PC-3 (cell line): ENCODE measurements around the gene PDHX. TPM values are rescaled to one million over a fixed set of nuclear protein-coding genes. Genes with fewer than 3 reads are reported as not detected.

Experiments used
- ATAC-seq: fragments of 200-7000 bp; cut with Tn5 transposase; 2 replicates; pipeline ENCODE4 v1.9.1; 2020; ENCODE audit warnings: mild to moderate bottlenecking, moderate library complexity
- BruUV-seq: library from RNA; stranded (reverse); fragments of 400-500 nt; replicated peaks from 2 replicates; lab custom pipeline; 2021; lab: Mats Ljungman, UMichigan
- CTCF ChIA-PET: fragments of 300-600 bp; sonication (Branson Sonifier 250); formaldehyde crosslinking; loops from one replicate; lab custom pipeline; 2022; ENCODE audit warnings: antibody characterized with exemption; lab: Charles Lee
- POLR2A ChIA-PET: fragments of 300-600 bp; sonication (Branson Sonifier 250); formaldehyde crosslinking; loops from one replicate; lab custom pipeline; 2022; ENCODE audit warnings: antibody characterized with exemption; ENCODE audit not compliant: unreplicated experiment; lab: Charles Lee
- DNase-seq: peaks from one replicate; pipeline ENCODE4 v3.0.0-alpha.2; 2015
- H2AFZ ChIP-seq: fragments of 300-600 bp; sonication (generic); 2 replicates; pipeline ENCODE4 v1.6.0; 2016; ENCODE audit warnings: antibody characterized with exemption, low read length
- H3F3A ChIP-seq: fragments of 300-600 bp; sonication (generic); one replicate; pipeline ENCODE4 v1.6.0; 2017; ENCODE audit warnings: antibody characterized with exemption, low read length, control low read depth, mild to moderate bottlenecking; ENCODE audit not compliant: unreplicated experiment
- H3K27ac ChIP-seq: fragments of 300-600 bp; sonication (generic); 2 replicates; pipeline ENCODE4 v1.5.1; 2016; ENCODE audit warnings: mild to moderate bottlenecking, low read length
- H3K27me3 ChIP-seq: fragments of 300-600 bp; sonication (generic); 2 replicates; pipeline ENCODE4 v1.6.1; 2016; ENCODE audit warnings: low read length, mixed read lengths
- H3K36me3 ChIP-seq: fragments of 300-600 bp; sonication (generic); 2 replicates; pipeline ENCODE4 v1.6.1; 2016; ENCODE audit warnings: low read depth, mixed run types, low read length, mixed read lengths
- H3K4me1 ChIP-seq: fragments of 300-600 bp; sonication (generic); 2 replicates; pipeline ENCODE4 v1.5.1; 2016; ENCODE audit warnings: low read length; ENCODE audit not compliant: insufficient read depth
- H3K4me2 ChIP-seq: fragments of 300-600 bp; sonication (generic); 2 replicates; pipeline ENCODE4 v1.6.0; 2016; ENCODE audit warnings: low read length
- H3K4me3 ChIP-seq: fragments of 300-600 bp; sonication (generic); 2 replicates; pipeline ENCODE4 v1.5.1; 2016; ENCODE audit warnings: mild to moderate bottlenecking, low read length, mixed read lengths
- H3K79me2 ChIP-seq: fragments of 300-600 bp; sonication (generic); 2 replicates; pipeline ENCODE4 v1.6.1; 2017; ENCODE audit warnings: low read length, mixed read lengths
- H3K9ac ChIP-seq: fragments of 300-600 bp; sonication (generic); 2 replicates; pipeline ENCODE4 v1.6.0; 2016; ENCODE audit warnings: mild to moderate bottlenecking, low read length
- H3K9me2 ChIP-seq: fragments of 300-600 bp; sonication (generic); replicated peaks from 2 replicates; pipeline ENCODE4 v1.6.1; 2016; ENCODE audit warnings: mixed run types, low read length, mixed read lengths
- H3K9me3 ChIP-seq: fragments of 300-600 bp; sonication (generic); 2 replicates; pipeline ENCODE4 v1.6.1; 2016; ENCODE audit warnings: low read length, mixed read lengths
- H4K20me1 ChIP-seq: fragments of 300-600 bp; sonication (generic); 2 replicates; pipeline ENCODE4 v1.6.1; 2016; ENCODE audit warnings: low read length, mixed read lengths
- EZH2 ChIP-seq: fragments of 300-600 bp; sonication (generic); IDR thresholded peaks from one replicate; pipeline ENCODE4 v1.6.1; 2017; ENCODE audit warnings: antibody characterized with exemption, mild to moderate bottlenecking, low read length; ENCODE audit not compliant: unreplicated experiment
- EZH2phosphoT487 ChIP-seq: fragments of 300-600 bp; sonication (generic); IDR thresholded peaks from 2 replicates; pipeline ENCODE4 v1.6.1; 2018; ENCODE audit warnings: mild to moderate bottlenecking, antibody characterized with exemption, low read length, borderline replicate concordance
- intact Hi-C: fragments of 100-400 bp; cut with micrococcal nuclease; formaldehyde crosslinking; loops from 2 replicates; pipeline ENCODE4 v1.9.0; 2023
- total RNA-seq: library from RNA; depleted of rRNA; stranded (reverse); fragments of >200 nt; gene quantifications from 2 replicates; pipeline ENCODE4 v1.2.3, GENCODE V29; 2014
- TF ChIP-seq, protein P1 (sequence below): fragments of 300-600 bp; sonication (generic); conservative IDR thresholded peaks from 2 replicates; pipeline ENCODE4 v1.5.1; 2017; ENCODE audit warnings: antibody characterized with exemption, low read depth, mild to moderate bottlenecking, low read length

The PDHX gene
- total RNA-seq, 1 experiment from 2014 or later: 20.3 TPM

DNA sequence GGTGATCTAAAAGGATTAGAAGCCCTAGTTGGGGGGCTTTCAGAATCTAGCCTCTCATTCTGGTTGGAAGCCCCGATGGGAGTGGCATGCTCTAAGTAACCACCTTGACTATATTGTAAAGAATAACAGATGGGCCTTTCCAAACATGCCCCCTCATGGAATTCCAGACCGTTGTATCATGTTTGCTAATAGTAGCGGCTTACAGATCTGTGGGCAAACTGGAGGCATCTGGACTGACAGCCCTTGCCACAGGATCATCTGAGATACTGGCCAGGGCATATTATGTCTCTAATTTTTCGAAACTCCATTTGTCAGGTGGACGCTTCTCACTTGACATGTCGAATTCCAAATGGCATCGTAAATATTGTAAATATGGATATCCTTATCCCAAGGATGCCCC lies 10.8 kb upstream of the PDHX start:
- BruUV-seq: no TSS peak
- H3K9ac ChIP-seq: no peak overlapping the region

DNA sequence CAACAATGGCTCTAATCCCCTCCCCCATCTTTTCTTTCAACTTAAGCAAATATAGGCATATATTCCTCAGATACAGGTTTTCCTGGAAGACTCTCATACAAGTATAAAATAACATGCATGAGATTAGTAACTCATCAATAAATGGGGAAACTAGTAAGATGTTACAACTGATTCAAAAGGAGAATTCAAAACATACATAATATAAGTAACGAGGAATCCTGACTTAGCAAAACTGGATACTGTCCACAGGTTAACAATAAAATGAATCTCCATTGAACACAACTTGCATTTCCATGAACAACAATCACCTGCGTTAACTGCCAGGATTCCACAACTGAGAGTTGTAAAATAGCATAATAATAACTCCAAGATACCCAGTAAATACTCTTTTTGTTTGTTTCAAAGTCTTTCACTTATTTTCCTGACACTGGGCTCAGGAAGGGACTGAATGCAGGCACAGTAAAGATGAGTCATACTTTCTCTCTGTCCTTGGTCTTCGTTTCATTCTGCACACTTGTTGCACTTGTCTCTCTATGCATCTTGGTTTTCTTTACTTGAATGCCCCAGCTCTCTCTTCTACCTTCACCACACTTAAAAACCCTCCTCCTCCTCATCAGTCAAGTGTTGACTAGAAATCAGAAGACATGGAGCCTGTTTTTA lies 8.4 kb upstream of the PDHX start:
- BruUV-seq: no TSS peak
- ATAC-seq: peak; percentile 73
- no peaks in the 10 kb centered on the region for H3K9me2 ChIP-seq
- ChIA-PET POLR2A (no interaction called here), CTCF (no interaction called here)
- H3K79me2 ChIP-seq: peaks cover 34% of the 10 kb centered on the region
- no peak overlapping the region for H3K9ac ChIP-seq
- DNase-seq: no peak
- no peaks in the 10 kb centered on the region for H4K20me1 ChIP-seq
- H3K9me3 ChIP-seq: no peaks in the 10 kb centered on the region
- H3K4me1 ChIP-seq: peaks cover 5% of the 10 kb centered on the region; the same call in 1 of the 2 replicates
- no peak overlapping the region for H3K4me3 ChIP-seq
- H3K27me3 ChIP-seq: no peaks in the 10 kb centered on the region
- no peak overlapping the region for H2AFZ ChIP-seq
- H3K4me2 ChIP-seq: no peak overlapping the region
- intact Hi-C loops: no loop called here
- no peaks in the 10 kb centered on the region for H3K36me3 ChIP-seq
- H3F3A ChIP-seq: no peaks in the 10 kb centered on the region
- TF ChIP-seq EZH2 (no peak), EZH2phosphoT487 (no peak)
- TF ChIP-seq, protein P1, sequence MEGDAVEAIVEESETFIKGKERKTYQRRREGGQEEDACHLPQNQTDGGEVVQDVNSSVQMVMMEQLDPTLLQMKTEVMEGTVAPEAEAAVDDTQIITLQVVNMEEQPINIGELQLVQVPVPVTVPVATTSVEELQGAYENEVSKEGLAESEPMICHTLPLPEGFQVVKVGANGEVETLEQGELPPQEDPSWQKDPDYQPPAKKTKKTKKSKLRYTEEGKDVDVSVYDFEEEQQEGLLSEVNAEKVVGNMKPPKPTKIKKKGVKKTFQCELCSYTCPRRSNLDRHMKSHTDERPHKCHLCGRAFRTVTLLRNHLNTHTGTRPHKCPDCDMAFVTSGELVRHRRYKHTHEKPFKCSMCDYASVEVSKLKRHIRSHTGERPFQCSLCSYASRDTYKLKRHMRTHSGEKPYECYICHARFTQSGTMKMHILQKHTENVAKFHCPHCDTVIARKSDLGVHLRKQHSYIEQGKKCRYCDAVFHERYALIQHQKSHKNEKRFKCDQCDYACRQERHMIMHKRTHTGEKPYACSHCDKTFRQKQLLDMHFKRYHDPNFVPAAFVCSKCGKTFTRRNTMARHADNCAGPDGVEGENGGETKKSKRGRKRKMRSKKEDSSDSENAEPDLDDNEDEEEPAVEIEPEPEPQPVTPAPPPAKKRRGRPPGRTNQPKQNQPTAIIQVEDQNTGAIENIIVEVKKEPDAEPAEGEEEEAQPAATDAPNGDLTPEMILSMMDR: no peak
- no peak overlapping the region for H3K27ac ChIP-seq

More for the DNA sequence above, 10.8 kb upstream of the PDHX start:
- peaks cover 19% of the 10 kb centered on the region; the same call in 1 of the 2 replicates for H3K79me2 ChIP-seq
- 0 out of 2 replicates have a peak, but pooled peaks cover 5% of the 10 kb centered on the region for H3K9me3 ChIP-seq
- H4K20me1 ChIP-seq: no peaks in the 10 kb centered on the region
- DNase-seq (no peak), ATAC-seq (no peak)
- H3K36me3 ChIP-seq: peaks cover 9% of the 10 kb centered on the region; the same call in 1 of the 2 replicates
- no peak overlapping the region for H3K27ac ChIP-seq
- intact Hi-C loops: no loop called here
- no peak overlapping the region for H2AFZ ChIP-seq
- no peak overlapping the region for H3K4me3 ChIP-seq
- ChIA-PET CTCF (no interaction called here), POLR2A (no interaction called here)
- no peaks in the 10 kb centered on the region for H3F3A ChIP-seq
- H3K9me2 ChIP-seq: no peaks in the 10 kb centered on the region
- H3K4me1 ChIP-seq: peaks cover 5% of the 10 kb centered on the region; the same call in 1 of the 2 replicates
- TF ChIP-seq, protein P1: no peak
- TF ChIP-seq EZH2phosphoT487: no peak
- no peak for TF ChIP-seq EZH2
- H3K27me3 ChIP-seq: no peaks in the 10 kb centered on the region
- H3K4me2 ChIP-seq: no peak overlapping the region

DNA sequence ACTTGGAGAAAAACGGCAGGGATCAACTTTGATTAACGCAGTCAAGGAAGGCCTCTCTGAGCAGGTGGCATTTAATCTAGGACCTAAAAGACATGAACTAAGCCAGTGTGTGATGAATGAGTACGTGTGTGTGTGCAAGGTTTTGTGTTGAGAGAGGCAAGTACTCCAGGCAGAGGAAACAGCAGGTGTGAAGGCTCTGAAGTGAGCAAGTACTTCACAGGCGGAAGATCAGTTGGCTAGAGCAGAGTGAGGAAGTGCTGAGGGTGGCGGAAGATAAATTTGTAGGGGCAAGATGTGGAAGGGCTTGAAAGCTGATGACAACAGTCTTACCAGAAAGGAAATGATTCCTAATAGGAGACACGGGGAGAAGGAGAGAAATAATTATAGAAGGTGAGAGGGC lies 7.0 kb upstream of the PDHX start:
- no peak for DNase-seq
- intact Hi-C loops: no loop called here
- no TSS peak for BruUV-seq
- no peak overlapping the region for H3K27ac ChIP-seq
- no peaks in the 10 kb centered on the region for H4K20me1 ChIP-seq
- no peak for TF ChIP-seq EZH2
- TF ChIP-seq, protein P1: no peak
- no peak for TF ChIP-seq EZH2phosphoT487
- POLR2A ChIA-PET: no interaction called here
- 0 out of 2 replicates have a peak, but pooled peaks cover 3% of the 10 kb centered on the region for H3K36me3 ChIP-seq
- CTCF ChIA-PET: no interaction called here
- peaks cover 42% of the 10 kb centered on the region for H3K79me2 ChIP-seq
- peaks cover 5% of the 10 kb centered on the region; the same call in 1 of the 2 replicates for H3K4me1 ChIP-seq
- H3K9ac ChIP-seq: no peak overlapping the region
- no peak overlapping the region for H2AFZ ChIP-seq
- H3F3A ChIP-seq: no peaks in the 10 kb centered on the region
- no peak for ATAC-seq
- H3K4me2 ChIP-seq: no peak overlapping the region
- no peaks in the 10 kb centered on the region for H3K27me3 ChIP-seq
- H3K9me3 ChIP-seq: no peaks in the 10 kb centered on the region
- H3K4me3 ChIP-seq: no peak overlapping the region
- no peaks in the 10 kb centered on the region for H3K9me2 ChIP-seq
